ENCODE data around the gene ARMC2. TPM values are rescaled to one million over a fixed set of nuclear protein-coding genes. Genes with fewer than 3 reads are reported as not detected.
"Not testable (repeated sequence)": the region's sequence is repeated elsewhere in the genome, so short reads cannot be mapped to it uniquely, and the experiment has no call there.

ARMC2 gene
- polyA plus RNA-seq (2013, experiment 1 of 2; ENCODE audit: insufficient read length) = 5.8 TPM
- polyA plus RNA-seq (2013, experiment 2 of 2; ENCODE audit: insufficient read length) = 6.7 TPM

DNA sequence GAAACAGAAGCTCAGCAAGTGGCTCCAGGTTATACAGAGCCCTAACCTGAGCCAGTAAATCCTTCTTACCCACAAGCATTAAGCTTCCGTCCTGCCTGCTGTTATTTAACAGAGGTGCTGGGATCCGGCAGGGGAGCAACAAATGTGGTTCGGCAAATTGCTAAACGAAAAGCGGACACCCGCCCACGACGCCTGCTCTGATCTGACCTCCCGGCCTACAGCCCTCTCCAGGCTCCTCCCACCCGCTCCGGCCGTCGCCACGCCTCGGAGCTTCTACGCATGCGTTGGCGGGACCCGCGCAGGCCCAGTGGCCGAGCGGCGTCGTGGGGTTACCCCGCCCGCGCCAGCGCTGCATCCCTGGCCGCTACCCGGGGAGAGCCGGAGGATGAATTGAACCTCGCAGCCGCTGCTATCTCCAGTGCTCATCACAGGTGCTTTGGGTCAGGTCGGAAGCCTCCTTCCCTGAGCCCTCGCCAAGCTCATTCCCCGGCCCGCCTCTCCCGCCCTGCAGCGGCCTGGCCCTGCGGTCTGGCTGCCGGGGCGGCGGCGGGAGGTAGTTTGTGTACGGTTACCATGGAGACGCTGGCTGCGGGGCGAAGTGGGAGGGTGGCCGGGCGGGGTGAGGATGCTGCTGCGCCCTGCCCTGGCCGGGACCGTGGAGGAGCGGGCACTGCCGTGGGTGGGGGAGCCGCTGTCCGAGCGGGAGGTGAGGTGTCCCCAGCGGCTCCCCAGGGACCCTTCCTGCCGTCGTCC lies at the start of gene ARMC2:
Gene ARMC2, plus strand, starts transcription at position 307 of the 753 bp plus-strand sequence. CDS start 5,846 bp downstream, outside the sequence.
- DNase-seq = peak; percentile 88

DNA sequence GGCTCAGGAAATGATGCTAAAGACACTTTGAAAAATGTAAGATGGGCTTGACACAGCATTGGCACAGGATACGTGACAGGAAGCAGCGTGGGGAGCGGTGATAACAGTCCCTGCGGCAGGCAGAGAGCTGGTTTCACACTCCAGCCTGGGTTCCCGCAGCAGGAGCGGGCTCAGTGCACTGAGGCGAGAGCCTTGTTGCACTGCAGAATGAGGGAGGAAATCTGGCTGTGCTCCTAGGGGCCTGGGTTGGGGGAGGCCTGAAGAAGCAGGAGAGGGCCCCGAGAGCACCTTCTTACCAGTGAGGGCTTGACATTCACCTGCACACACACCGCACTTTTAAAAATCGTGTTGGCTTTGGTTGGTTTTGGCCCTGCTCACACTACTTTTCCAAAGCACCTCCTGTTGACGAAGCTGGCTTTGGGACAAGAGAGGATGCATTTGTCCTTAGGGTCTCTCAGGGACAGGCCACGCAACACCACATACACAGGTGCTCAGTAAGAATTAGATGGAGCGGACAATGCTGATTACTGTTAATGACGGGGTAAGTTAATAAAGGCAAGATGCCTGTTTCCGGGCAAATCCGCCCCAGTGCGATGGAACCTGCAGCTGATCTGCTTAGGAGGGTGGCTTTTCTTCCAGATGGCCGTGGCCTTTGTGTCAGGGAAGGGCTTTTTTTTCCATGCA lies 49.4 kb upstream of the ARMC2 start:
- no peak for DNase-seq

- DNase-seq = no peak
These were observed 48.9 kb upstream of the ARMC2 start for GRCh38 chr6:108799354-108799717.

DNA sequence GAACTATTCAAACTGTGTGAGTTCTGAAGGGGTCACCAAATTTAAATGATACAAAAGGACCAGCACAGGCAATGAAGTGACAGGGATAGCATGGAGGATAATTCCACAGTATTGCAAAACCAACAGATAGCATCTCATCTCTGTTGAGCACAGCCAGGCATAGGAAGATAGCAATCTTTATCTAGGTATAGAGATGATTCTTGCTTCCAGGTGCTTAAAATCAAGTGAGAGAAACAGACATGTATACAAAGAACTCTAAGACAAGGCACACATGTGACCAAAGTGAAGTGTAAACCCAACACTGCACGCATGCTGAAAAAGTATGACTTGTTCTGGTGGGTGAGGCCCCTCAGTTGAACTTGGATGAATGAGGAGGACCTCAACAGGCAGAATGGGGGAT lies 48.4 kb upstream of the ARMC2 start:
- no peak for DNase-seq

GRCh38 chr6:108800427-108800864 lies 47.8 kb upstream of the ARMC2 start:
- DNase-seq = no peak

- DNase-seq = no peak
These were observed 46.9 kb upstream of the ARMC2 start for GRCh38 chr6:108801366-108801765.

- DNase-seq = no peak
These were observed 44.2 kb upstream of the ARMC2 start for GRCh38 chr6:108803982-108804490.

DNA sequence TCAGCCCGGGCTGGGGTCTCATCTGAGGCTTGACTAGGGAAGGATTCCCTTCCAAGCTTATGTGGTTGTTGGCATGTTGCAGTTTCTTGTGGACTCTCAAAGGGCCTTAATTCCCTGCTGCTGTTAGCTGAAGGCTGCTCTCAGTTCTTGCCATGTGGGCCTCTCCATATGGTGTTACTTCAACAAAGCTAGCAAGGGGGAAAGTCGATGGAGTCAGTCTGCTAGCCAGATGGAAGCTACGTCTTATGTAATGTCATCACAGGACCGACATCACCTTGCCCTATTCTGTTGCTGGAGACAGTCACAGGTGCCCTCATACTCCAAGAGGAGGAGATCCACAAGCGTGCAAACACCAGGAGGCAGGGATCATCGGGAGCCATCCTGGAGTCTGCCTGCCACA lies 43.3 kb upstream of the ARMC2 start:
- no peak for DNase-seq

GRCh38 chr6:108805611-108806167 lies 42.5 kb upstream of the ARMC2 start:
- DNase-seq = no peak

DNA sequence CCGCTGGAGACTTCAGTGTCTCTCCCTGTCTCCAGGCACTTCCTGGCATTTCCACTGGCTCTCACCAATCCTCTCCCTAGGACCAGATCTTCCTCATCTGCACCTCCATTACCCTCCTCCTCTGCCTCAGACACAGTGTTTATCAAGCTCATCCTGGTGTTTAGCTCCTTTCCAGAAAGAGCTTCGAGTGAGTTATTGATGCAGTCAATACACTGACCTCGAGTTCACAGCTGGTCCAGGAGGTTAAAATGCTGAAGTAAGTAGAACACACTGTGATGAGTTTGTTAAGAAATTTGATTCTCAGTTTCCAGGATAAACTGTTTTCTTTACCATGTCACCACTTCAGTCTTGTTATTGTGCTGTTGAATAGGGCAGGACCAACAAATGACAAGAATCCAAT lies 42.1 kb upstream of the ARMC2 start:
- DNase-seq = no peak

- DNase-seq = no peak
These were observed 41.6 kb upstream of the ARMC2 start for GRCh38 chr6:108806665-108807064.

DNA sequence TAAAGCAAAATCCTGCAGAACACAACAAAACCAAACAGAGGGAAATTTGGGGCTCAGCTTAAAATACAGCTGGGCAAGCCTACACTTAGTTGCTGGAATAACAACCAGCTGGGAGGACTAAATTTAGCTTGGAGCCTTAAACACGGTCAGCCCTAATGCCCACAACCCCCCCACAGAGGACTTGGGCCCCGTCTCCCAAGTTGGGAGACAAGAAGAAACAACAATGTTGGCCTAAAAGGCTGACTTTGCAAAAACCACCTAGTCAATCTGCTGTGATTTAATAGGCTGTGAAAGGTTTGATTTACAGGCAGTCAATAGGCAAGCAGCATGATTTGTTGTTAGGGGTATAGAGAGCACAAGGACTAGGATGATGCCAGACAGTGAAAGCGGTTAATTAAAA lies 40.3 kb upstream of the ARMC2 start:
- DNase-seq = no peak

- no peak for DNase-seq
These were observed 39.0 kb upstream of the ARMC2 start for GRCh38 chr6:108809211-108809610.

GRCh38 chr6:108810057-108810643 lies 38.1 kb upstream of the ARMC2 start:
- no peak for DNase-seq

DNA sequence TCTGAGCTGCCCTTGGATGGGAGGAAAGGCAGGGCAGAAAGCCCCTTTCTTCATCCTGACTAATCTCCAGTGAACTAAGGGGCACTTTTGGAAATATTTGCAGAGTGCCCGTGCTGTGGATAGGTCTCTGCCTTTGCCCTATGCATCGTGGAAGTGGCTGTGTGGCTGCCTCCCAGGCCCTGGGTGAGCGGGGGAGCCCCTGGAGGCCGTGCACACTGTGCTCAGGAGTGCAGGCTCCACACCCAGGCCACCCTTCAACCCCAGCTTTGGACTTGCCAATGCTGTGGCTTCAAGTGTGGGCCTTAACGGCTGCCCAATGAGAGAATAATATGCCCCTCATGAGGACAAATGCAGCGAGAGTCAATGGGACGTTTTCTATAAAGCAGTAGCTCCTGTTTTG lies 36.7 kb upstream of the ARMC2 start:
- DNase-seq = no peak

DNA sequence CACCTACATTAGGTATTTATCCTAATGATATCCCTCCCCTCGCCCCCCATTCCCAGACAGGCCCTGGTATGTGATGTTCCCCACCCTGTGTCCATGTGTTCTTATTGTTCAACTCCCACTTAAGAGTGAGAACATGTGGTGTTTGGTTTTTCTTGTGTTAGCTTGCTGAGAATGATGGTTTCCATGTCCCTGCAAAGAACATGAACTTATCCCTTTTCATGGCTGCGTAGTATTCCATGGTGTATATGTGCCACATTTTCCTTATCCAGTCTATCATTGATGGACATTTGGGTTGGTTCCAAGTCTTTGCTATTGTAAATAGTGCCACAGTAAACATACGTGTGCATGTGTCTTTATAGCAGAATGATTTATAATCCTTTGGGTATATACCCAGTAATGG lies 35.0 kb upstream of the ARMC2 start:
- DNase-seq = not testable (repeated sequence)

GRCh38 chr6:108817276-108817675 lies 30.9 kb upstream of the ARMC2 start:
- DNase-seq = not testable (repeated sequence)

DNA sequence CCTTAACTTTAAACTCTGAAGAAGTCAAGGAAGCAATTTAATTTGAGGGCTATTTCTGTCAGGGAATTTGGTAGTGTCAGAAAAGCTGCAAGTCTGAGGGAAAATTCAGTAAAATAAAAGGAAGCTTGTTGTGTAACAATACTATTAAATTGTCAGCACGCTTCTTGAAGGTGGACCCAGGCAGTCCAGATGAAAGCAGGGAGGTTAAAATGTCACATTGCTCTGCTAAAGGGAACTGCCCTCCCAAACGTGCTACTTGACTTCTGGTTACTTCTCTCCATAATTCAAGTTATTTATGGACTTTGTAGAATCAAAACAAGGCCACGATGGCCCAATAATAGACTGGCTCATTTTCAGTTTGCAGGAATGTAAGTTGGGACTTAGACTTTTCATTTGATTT lies 28.2 kb upstream of the ARMC2 start:
- DNase-seq = no peak

DNA sequence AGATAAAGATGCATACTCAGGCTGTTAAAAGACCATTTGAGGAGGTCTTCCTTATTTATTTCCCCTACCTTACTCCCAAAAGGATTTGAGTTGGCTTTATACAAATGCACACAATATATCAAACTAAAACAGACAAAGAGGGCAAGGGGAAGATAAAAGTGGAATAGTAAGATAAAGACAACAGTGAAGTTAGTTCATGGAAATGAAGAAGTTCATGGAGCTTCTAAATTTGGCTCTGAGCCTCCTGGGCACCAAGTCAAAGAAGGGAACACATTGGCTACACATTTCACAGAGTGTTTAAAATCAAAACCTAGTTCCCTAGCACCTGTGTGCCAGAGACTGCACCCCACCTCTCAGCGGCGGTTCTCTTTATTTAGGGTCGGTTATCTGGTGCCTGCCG lies 25.8 kb upstream of the ARMC2 start:
- DNase-seq = no peak

DNA sequence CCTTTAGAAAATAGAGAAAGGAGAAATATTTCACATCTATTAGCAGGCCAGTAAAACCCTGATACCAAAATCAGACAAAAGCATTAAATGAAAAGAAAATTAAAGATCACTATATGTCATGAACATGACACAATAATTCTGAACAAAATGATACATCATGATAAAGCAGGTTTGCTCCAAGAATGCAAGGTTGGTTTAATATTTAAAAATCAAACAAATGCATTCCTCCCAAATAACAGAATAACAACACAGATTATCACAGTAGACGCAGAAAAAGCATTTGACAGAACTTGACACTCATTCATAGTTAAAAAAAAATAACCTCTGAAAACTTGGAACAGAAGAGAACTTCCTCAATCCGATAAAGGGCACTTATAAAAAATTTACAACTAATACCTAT lies 22.9 kb upstream of the ARMC2 start:
- no peak for DNase-seq

GRCh38 chr6:108831104-108831503 lies 17.1 kb upstream of the ARMC2 start:
- DNase-seq = no peak

DNA sequence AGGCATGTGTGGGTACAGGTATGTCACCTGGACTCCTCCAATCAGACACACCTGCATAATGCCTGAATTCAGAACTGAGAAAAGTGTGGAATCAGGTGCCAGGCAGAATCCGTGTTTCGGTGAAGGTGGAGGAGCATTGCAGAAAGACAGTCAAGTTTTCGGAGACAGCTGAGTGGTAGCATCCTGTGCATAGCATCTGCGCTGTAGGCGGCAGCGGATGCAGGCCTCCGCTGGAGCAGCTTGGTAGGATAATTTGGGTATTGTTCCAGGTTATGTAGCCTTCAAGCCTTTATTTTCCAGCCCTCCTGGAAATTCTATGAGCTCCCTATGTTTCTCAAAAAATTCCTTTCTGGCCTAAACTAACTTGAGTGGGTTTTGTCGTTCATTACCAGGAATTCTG lies 15.5 kb upstream of the ARMC2 start:
- no peak for DNase-seq

DNA sequence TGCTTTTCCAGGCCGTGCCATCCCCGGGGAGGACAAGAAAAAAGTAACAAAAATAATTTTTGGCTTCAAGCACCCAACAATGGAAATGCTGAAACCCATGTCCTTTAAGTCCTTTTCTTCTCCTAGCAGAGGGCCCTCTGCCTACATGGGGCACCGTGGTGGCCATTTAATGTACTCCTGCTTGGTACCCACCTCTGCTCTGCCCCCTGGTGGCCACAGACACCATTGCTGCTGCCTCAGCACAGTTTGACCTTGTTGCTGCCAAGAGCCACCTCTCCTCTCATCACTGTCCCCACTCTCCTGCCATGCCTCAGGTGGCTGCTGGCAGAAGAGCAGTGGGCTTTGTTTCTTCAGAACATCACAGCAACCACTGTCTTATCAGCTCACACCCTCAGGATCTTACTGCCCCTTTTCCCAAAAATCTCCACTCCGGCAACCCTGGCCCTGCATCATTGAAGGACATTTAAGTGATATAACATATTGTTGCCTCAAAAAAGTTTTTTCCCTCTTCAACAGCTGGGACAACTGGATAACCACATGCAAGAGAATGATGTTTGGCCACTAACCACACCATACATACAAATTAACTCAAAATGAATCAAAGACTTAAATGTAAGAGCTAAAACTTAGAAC lies 12.9 kb upstream of the ARMC2 start:
- DNase-seq = peak; percentile 77
